HG02678 (cell line): ENCODE data around the gene TNNT1.
"Not testable (repeated sequence)": the region's sequence is repeated elsewhere in the genome, so short reads cannot be mapped to it uniquely, and the experiment has no call there.

Experiments used
- ATAC-seq: cut with Tn5 transposase; IDR thresholded peaks from one replicate; pipeline ENCODE4 v1.9.1; 2021; ENCODE audit warnings: mild to moderate bottlenecking, moderate library complexity; ENCODE audit not compliant: unreplicated experiment

The TNNT1 gene

GRCh38 chr19:55112246-55112776 lies 36.7 kb downstream of the TNNT1 start:
- no peak for ATAC-seq

- no peak for ATAC-seq
Measured at GRCh38 chr19:55111238-55111831, 37.7 kb downstream of the TNNT1 start.

GRCh38 chr19:55109527-55110291 lies 39.3 kb downstream of the TNNT1 start:
- ATAC-seq, result no peak

GRCh38 chr19:55107252-55107651 lies 41.8 kb downstream of the TNNT1 start:
- not testable (repeated sequence) for ATAC-seq

GRCh38 chr19:55106591-55106990 lies 42.4 kb downstream of the TNNT1 start:
- no peak for ATAC-seq

- no peak for ATAC-seq
Measured at GRCh38 chr19:55105237-55105636, 43.8 kb downstream of the TNNT1 start.

GRCh38 chr19:55103190-55103589 lies 45.8 kb downstream of the TNNT1 start:
- ATAC-seq, result no peak

- no peak for ATAC-seq
Measured at GRCh38 chr19:55101261-55101660, 47.7 kb downstream of the TNNT1 start.

GRCh38 chr19:55099557-55100506 lies 49.2 kb downstream of the TNNT1 start:
- no peak for ATAC-seq

- no peak for ATAC-seq
Measured at GRCh38 chr19:55098716-55099556, 50.1 kb downstream of the TNNT1 start.

GRCh38 chr19:55097864-55098715 lies 50.9 kb downstream of the TNNT1 start:
- ATAC-seq, result no peak

GRCh38 chr19:55096061-55096701 lies 52.8 kb downstream of the TNNT1 start:
- ATAC-seq, result no peak

- no peak for ATAC-seq
Measured at GRCh38 chr19:55095260-55096060, 53.5 kb downstream of the TNNT1 start.

GRCh38 chr19:55094456-55095259 lies 54.3 kb downstream of the TNNT1 start:
- ATAC-seq, result no peak

GRCh38 chr19:55092423-55093318 lies 56.3 kb downstream of the TNNT1 start:
- no peak for ATAC-seq

GRCh38 chr19:55091955-55092354 lies 57.1 kb downstream of the TNNT1 start:
- no peak for ATAC-seq
